IMR-90 (cell line): ENCODE data around the gene TOR4A. TPM values are rescaled to one million over a fixed set of nuclear protein-coding genes. Genes with fewer than 3 reads are reported as not detected.

Experiments
- ATAC-seq: fragments of 200-7000 bp; cut with Tn5 transposase; 2 replicates; pipeline ENCODE4 v1.9.1; 2020; ENCODE audit warnings: low read depth, mild to moderate bottlenecking, moderate library complexity
- BruUV-seq: library from RNA; stranded (reverse); fragments of 400-500 nt; replicated peaks from 2 replicates; lab custom pipeline; 2021; lab: Mats Ljungman, UMichigan
- CTCF ChIA-PET: fragments of 300-600 bp; formaldehyde crosslinking; extraction: SDS; loops from one replicate; lab custom pipeline; 2021; ENCODE audit warnings: antibody characterized with exemption; lab: Yijun Ruan, JAX
- POLR2A ChIA-PET: fragments of 300-600 bp; sonication (Branson Sonifier 250); formaldehyde crosslinking; loops from one replicate; lab custom pipeline; 2022; ENCODE audit warnings: antibody characterized with exemption; ENCODE audit not compliant: unreplicated experiment; lab: Charles Lee
- DNase-seq: peaks from one replicate; pipeline ENCODE4 v3.0.0; 2013
- H2AFZ ChIP-seq: replicated peaks from 2 replicates; pipeline ENCODE3; 2013; ENCODE audit warnings: low read length, mild to moderate bottlenecking; ENCODE audit not compliant: poor library complexity
- H2AK5ac ChIP-seq: 2 replicates; pipeline ENCODE4 v1.6.1; 2013; ENCODE audit warnings: low read depth, low read length, inconsistent platforms
- H2AK9ac ChIP-seq: replicated peaks from 2 replicates; pipeline ENCODE3; 2013; ENCODE audit warnings: mild to moderate bottlenecking, low read depth, low read length, moderate library complexity; ENCODE audit not compliant: poor library complexity
- H2BK120ac ChIP-seq: 2 replicates; pipeline ENCODE4 v1.6.1; 2013; ENCODE audit warnings: low read depth, low read length, inconsistent platforms
- H2BK15ac ChIP-seq: 3 replicates; pipeline ENCODE4 v1.6.1; 2013; ENCODE audit warnings: low read depth, low read length, inconsistent platforms
- H2BK20ac ChIP-seq: 2 replicates; pipeline ENCODE4 v1.6.1; 2013; ENCODE audit warnings: low read depth, mild to moderate bottlenecking, inconsistent platforms, low read length, moderate library complexity
- H2BK5ac ChIP-seq: 2 replicates; pipeline ENCODE4 v1.6.1; 2013; ENCODE audit warnings: mild to moderate bottlenecking, low read depth, low read length, inconsistent platforms; ENCODE audit not compliant: poor library complexity, severe bottlenecking
- H3K14ac ChIP-seq: replicated peaks from 2 replicates; pipeline ENCODE4 v1.6.1; 2013; ENCODE audit warnings: low read depth, low read length, inconsistent platforms
- H3K18ac ChIP-seq: 2 replicates; pipeline ENCODE4 v1.6.1; 2013; ENCODE audit warnings: low read depth, low read length, control low read depth
- H3K23ac ChIP-seq: 2 replicates; pipeline ENCODE4 v1.6.1; 2013; ENCODE audit warnings: low read depth, low read length, inconsistent platforms
- H3K27ac ChIP-seq: 2 replicates; pipeline ENCODE4 v1.5.1; 2013; ENCODE audit warnings: mild to moderate bottlenecking, control low read depth, low read length; ENCODE audit not compliant: insufficient read depth
- H3K27me3 ChIP-seq: 2 replicates; pipeline ENCODE4 v1.6.1; 2013; ENCODE audit warnings: low read length; ENCODE audit not compliant: control insufficient read depth, insufficient read depth
- H3K36me3 ChIP-seq: 2 replicates; pipeline ENCODE4 v1.6.1; 2013; ENCODE audit warnings: low read length, mixed read lengths; ENCODE audit not compliant: control insufficient read depth, insufficient read depth
- H3K4ac ChIP-seq: 2 replicates; pipeline ENCODE4 v1.6.1; 2013; ENCODE audit warnings: low read depth, low read length, inconsistent platforms
- H3K4me1 ChIP-seq: 2 replicates; pipeline ENCODE4 v1.6.1; 2013; ENCODE audit warnings: low read length, mixed read lengths; ENCODE audit not compliant: control insufficient read depth, insufficient read depth
- H3K4me2 ChIP-seq: 2 replicates; pipeline ENCODE4 v1.6.1; 2013; ENCODE audit warnings: low read depth, mild to moderate bottlenecking, control low read depth, low read length, moderate library complexity
- H3K4me3 ChIP-seq: 2 replicates; pipeline ENCODE4 v1.5.1; 2013; ENCODE audit warnings: low read depth, mild to moderate bottlenecking, control low read depth, low read length, moderate library complexity; ENCODE audit not compliant: insufficient read depth
- H3K56ac ChIP-seq: 2 replicates; pipeline ENCODE4 v1.6.1; 2013; ENCODE audit warnings: low read length, inconsistent platforms; ENCODE audit not compliant: insufficient read depth; ENCODE audit errors: extremely low read depth
- H3K79me1 ChIP-seq, 2 experiments: 2 replicates each; pipeline ENCODE4 v1.6.1; 2013; ENCODE audit warnings: low read length in 2 of 2, inconsistent platforms in 1 of 2, low read depth in 1 of 2
- H3K9ac ChIP-seq: 2 replicates; pipeline ENCODE4 v1.6.1; 2013; ENCODE audit warnings: low read depth, low read length, control low read depth
- H3K9me1 ChIP-seq: 2 replicates; pipeline ENCODE4 v1.6.1; 2013; ENCODE audit warnings: low read length, inconsistent platforms; ENCODE audit not compliant: insufficient read depth
- H3K9me3 ChIP-seq: 2 replicates; pipeline ENCODE4 v1.6.1; 2013; ENCODE audit warnings: low read length; ENCODE audit not compliant: control insufficient read depth, insufficient read depth
- H4K20me1 ChIP-seq: 2 replicates; pipeline ENCODE4 v1.6.1; 2013; ENCODE audit warnings: low read length, inconsistent platforms; ENCODE audit not compliant: insufficient read depth
- H4K5ac ChIP-seq: 2 replicates; pipeline ENCODE4 v1.6.1; 2013; ENCODE audit warnings: mild to moderate bottlenecking, low read depth, low read length, control low read depth
- H4K8ac ChIP-seq, 2 experiments: 2 replicates each; pipeline ENCODE4 v1.6.1; 2013; ENCODE audit warnings: low read depth in 2 of 2, low read length in 2 of 2, control low read depth in 1 of 2, inconsistent platforms in 1 of 2
- H4K91ac ChIP-seq: 2 replicates; pipeline ENCODE4 v1.6.1; 2013; ENCODE audit warnings: low read depth, low read length, inconsistent platforms; ENCODE audit not compliant: insufficient read depth
- CEBPB ChIP-seq: IDR thresholded peaks from 2 replicates; pipeline ENCODE4 v1.6.1; 2012; ENCODE audit warnings: low read depth, low read length, improper control_type of control experiment
- CHD1 ChIP-seq: IDR thresholded peaks from 2 replicates; pipeline ENCODE4 v1.6.1; 2012; ENCODE audit warnings: low read depth, low read length, improper control_type of control experiment
- FOS ChIP-seq: fragments of 150-350 bp; IDR thresholded peaks from 2 replicates; pipeline ENCODE4 v1.6.1; 2016; ENCODE audit warnings: low read depth, low read length
- MAFK ChIP-seq: IDR thresholded peaks from 2 replicates; pipeline ENCODE4 v1.6.1; 2012; ENCODE audit warnings: low read depth, low read length, improper control_type of control experiment
- MAZ ChIP-seq: IDR thresholded peaks from 2 replicates; pipeline ENCODE4 v1.6.1; 2012; ENCODE audit warnings: low read depth, mild to moderate bottlenecking, low read length, improper control_type of control experiment, moderate library complexity, borderline replicate concordance
- MXI1 ChIP-seq: IDR thresholded peaks from 2 replicates; pipeline ENCODE4 v1.6.1; 2012; ENCODE audit warnings: low read depth, mild to moderate bottlenecking, low read length, moderate library complexity, borderline replicate concordance
- NFE2L2 ChIP-seq: fragments of 150-350 bp; IDR thresholded peaks from 2 replicates; pipeline ENCODE4 v1.6.1; 2016; ENCODE audit warnings: low read depth, mild to moderate bottlenecking, low read length
- POLR2A ChIP-seq: IDR thresholded peaks from 2 replicates; pipeline ENCODE4 v1.6.1; 2012; ENCODE audit warnings: mild to moderate bottlenecking, low read depth, low read length
- RAD21 ChIP-seq: IDR thresholded peaks from 2 replicates; pipeline ENCODE4 v1.6.1; 2012; ENCODE audit warnings: low read length, improper control_type of control experiment
- RFX5 ChIP-seq: IDR thresholded peaks from 2 replicates; pipeline ENCODE4 v1.8.0; 2012; ENCODE audit warnings: low read depth, mild to moderate bottlenecking, low read length, moderate library complexity
- SMC3 ChIP-seq: fragments of 150-350 bp; IDR thresholded peaks from 2 replicates; pipeline ENCODE4 v1.6.1; 2016; ENCODE audit warnings: low read depth, mild to moderate bottlenecking, antibody characterized with exemption, low read length, moderate library complexity
- WGBS, 2 experiments: methylation state at CpG; one replicate each; pipeline versions ENCODE4 v1.1.5 to v1.1.7; 2013; ENCODE audit warnings: missing lambda C conversion rate in 2 of 2; ENCODE audit not compliant: insufficient read length in 1 of 2; ENCODE audit errors: extremely low coverage in 2 of 2; 5-methylcytosine and 5-hydroxymethylcytosine counted together
- dilution Hi-C: fragments of 300-500 bp; cut with HindIII; formaldehyde crosslinking; loops from one replicate; pipeline ENCODE4 v1.14.3; 2018; ENCODE audit warnings: low sequenced_read_pairs; ENCODE audit not compliant: unreplicated experiment
- in situ Hi-C: fragments of 300-500 bp; cut with MboI; formaldehyde crosslinking; loops from 3 replicates; pipeline ENCODE4 v1.14.3; 2019; ENCODE audit warnings: low sequenced_read_pairs, inconsistent platforms, mixed read lengths
- intact Hi-C: fragments of 100-400 bp; cut with micrococcal nuclease; formaldehyde crosslinking; loops from 2 replicates; pipeline ENCODE4 v1.10.0; 2022
- polyA plus RNA-seq, 3 experiments: library from polyadenylated mRNA; depleted of rRNA; stranded (reverse); fragments of >200 nt; gene quantifications; 2 replicates each; pipeline ENCODE4 v1.2.3, GENCODE V29; 2012; ENCODE audit warnings: low replicate concordance in 1 of 3
- total RNA-seq: library from RNA; depleted of rRNA; stranded (reverse); fragments of >200 nt; gene quantifications from 2 replicates; pipeline ENCODE4 v1.2.3, GENCODE V29; 2012
- TF ChIP-seq, protein P1 (sequence below): fragments of 150-350 bp; IDR thresholded peaks from 2 replicates; pipeline ENCODE4 v1.6.1; 2017; ENCODE audit warnings: mild to moderate bottlenecking, antibody characterized with exemption, low read length, low read depth
- TF ChIP-seq, protein P2 (sequence below): conservative IDR thresholded peaks from 2 replicates; pipeline ENCODE4 v1.5.1; 2012; ENCODE audit warnings: mild to moderate bottlenecking, low read depth, low read length, improper control_type of control experiment

Gene TOR4A
- total and polyA plus RNA-seq, 2 of the 4 experiments (the other 2 are of a cell fraction): 9.7 to 22.9 TPM

DNA sequence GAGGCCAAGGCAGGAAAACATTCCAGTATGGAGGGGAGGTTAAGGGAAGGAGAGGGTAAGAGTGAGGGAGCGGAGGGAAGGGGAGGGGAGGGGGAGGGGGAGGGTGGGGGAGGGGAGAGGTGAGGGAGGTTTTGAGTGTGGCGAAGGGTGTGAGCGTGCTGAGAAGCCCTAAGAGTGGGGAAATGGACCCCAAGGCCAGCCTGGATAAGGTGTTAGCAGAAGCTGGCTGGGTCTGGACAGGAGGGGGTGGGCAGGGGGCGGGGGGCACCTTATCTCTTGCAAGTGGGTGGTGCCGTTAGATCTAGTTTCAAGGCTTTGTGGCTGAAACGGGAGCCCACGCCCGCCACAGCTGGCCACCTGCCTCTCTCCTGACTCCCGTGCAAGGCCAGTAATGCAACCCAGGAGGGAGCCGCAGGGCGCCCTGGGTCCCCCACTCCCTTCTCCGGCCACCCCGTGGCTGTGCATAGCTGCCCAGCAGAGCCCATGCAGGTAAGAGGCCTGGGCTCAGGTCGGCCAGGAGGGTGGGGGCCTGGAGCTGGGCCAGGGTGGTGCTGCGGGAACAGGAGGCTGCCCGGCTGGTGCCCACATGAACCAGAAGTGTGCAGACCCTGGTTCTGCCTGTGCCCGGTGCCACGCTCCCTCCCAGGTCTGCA is 49.5 kb upstream of the TOR4A start:
- no peaks in the 10 kb centered on the region for H4K20me1 ChIP-seq
- ATAC-seq: no peak
- 31% methylated on average over 10 of the region's 18 CpGs; no CpG with 5 or more reads in 1 of the 2 experiments for WGBS, 2 experiments

More for the DNA sequence above, 49.5 kb upstream of the TOR4A start:
- Histone ChIP-seq H4K8ac (no peak overlapping the region), H3K9me1 (no peaks in the 10 kb centered on the region), H3K9ac (no peak overlapping the region), H2BK5ac (no peak overlapping the region), H3K27ac (no peak overlapping the region), H2BK20ac (no peak overlapping the region), H2AK9ac (peak overlapping the region; percentile 82), H2BK15ac (no peak overlapping the region), H3K4me1 (peaks cover 6% of the 10 kb centered on the region), H3K56ac (no peak overlapping the region), H3K4me3 (no peak overlapping the region), H4K5ac (no peak overlapping the region), H4K91ac (no peak overlapping the region), H3K14ac (no peak overlapping the region), H2AK5ac (no peak overlapping the region), H3K79me1 (no peaks in the 10 kb centered on the region), H3K18ac (no peak overlapping the region), H2AFZ (peak overlapping the region; percentile 85), H3K27me3 (peaks cover 1% of the 10 kb centered on the region; the same call in 1 of the 2 replicates), H2BK120ac (no peak overlapping the region), H3K4ac (no peak overlapping the region), H3K9me3 (no peaks in the 10 kb centered on the region), H3K23ac (no peak overlapping the region), H3K36me3 (no peaks in the 10 kb centered on the region), H3K4me2 (no peak overlapping the region)
- ChIA-PET CTCF (interaction anchor here (1.2 kb wide), 1 partner anchor 9 kb away, joined by 6 read pairs; no protein-coding TSS in a partner anchor), POLR2A (no interaction called here)
- no peak for TF ChIP-seq MAZ
- no peak for TF ChIP-seq FOS
- no peak for TF ChIP-seq NFE2L2
- TF ChIP-seq MAFK: no peak
- TF ChIP-seq RFX5: no peak
- no peak for TF ChIP-seq SMC3
- no peak for TF ChIP-seq MXI1
- no peak for TF ChIP-seq CEBPB
- no peak for TF ChIP-seq RAD21
- TF ChIP-seq, protein P1, sequence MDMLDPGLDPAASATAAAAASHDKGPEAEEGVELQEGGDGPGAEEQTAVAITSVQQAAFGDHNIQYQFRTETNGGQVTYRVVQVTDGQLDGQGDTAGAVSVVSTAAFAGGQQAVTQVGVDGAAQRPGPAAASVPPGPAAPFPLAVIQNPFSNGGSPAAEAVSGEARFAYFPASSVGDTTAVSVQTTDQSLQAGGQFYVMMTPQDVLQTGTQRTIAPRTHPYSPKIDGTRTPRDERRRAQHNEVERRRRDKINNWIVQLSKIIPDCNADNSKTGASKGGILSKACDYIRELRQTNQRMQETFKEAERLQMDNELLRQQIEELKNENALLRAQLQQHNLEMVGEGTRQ: no peak
- TF ChIP-seq, protein P2, sequence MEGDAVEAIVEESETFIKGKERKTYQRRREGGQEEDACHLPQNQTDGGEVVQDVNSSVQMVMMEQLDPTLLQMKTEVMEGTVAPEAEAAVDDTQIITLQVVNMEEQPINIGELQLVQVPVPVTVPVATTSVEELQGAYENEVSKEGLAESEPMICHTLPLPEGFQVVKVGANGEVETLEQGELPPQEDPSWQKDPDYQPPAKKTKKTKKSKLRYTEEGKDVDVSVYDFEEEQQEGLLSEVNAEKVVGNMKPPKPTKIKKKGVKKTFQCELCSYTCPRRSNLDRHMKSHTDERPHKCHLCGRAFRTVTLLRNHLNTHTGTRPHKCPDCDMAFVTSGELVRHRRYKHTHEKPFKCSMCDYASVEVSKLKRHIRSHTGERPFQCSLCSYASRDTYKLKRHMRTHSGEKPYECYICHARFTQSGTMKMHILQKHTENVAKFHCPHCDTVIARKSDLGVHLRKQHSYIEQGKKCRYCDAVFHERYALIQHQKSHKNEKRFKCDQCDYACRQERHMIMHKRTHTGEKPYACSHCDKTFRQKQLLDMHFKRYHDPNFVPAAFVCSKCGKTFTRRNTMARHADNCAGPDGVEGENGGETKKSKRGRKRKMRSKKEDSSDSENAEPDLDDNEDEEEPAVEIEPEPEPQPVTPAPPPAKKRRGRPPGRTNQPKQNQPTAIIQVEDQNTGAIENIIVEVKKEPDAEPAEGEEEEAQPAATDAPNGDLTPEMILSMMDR: no peak
- no peak for TF ChIP-seq POLR2A
- TF ChIP-seq CHD1: no peak
- no TSS peak for BruUV-seq
- intact Hi-C loops (loop anchor here (1.0 to 2.0 kb wide), 2 partner anchors 110 to 181 kb away; partner anchors contain the start of gene NPDC1), dilution Hi-C loops (no loop called here), in situ Hi-C loops (loop anchor here (5.0 kb wide), 1 partner anchor 106 kb away; no protein-coding TSS in a partner anchor)
- no peak for DNase-seq
